IPS-NIHi7 (cell line): ENCODE measurements around the gene DPCD.
"Not testable (repeated sequence)": the region's sequence is repeated elsewhere in the genome, so short reads cannot be mapped to it uniquely, and the experiment has no call there.

Source experiments
- DNase-seq: peaks from one replicate; pipeline ENCODE4 v3.0.0; 2012; ENCODE audit warnings: mixed read lengths; ENCODE audit errors: extremely low spot score

Gene DPCD

DNA sequence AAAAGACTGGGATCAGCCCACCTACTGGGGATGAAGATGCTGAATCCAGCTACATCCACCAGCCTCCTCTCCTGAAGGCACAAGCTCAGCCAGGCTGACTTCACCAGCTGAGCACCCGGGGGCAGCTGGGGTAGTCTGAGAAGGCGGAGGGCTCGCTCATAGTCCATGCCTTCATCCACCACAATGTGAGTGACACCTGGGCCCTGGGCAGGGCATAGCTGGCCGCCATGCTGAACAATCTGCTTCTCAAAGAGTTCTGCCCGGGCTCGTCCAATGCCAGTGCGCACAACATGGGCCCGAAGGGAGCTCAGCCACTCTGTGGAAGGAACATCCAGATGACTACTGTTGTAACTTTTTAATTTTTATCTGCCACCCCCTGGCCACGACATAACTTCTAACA lies 2.3 kb upstream of the DPCD start:
- DNase-seq: no peak

DNA sequence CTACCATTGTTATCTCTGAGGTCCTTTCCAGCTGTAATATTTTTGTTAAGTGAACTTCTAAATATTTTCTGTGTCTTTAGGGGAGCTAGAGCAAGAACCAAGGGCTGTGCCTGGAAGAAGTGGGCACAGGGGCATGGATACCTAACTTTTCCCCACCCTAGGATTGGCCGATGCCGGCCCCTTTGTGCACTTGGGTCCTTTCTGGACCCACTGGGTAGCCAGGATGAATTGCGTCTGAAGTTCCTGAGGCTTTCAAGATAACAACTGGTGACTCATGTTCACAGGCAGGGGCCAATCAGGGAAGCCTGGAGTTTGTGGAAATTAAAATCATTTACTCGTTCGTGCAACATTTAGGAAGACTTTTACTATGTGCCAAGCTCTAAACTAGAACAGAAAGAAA lies 758 bp downstream of the DPCD start:
- no peak for DNase-seq

DNA sequence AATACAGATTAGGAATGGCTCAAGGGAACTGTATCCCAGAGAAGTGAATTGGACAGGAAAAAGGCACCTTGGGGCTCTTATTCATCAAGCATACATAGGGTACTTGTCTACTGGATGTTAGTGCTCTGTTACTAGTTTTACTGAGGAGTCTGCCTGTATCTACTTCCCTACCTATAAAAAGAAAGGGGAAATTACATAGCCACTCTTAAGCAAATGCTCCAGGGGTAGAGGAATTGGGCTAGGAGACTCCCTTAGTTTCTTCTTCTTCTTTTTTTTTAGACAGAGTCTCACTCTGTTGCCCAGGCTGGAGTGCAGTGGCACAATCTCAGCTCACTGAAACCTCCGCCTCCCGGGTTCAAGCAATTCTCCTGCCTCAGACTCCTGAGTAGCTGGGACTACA lies 5.2 kb downstream of the DPCD start:
- not testable (repeated sequence) for DNase-seq

DNA sequence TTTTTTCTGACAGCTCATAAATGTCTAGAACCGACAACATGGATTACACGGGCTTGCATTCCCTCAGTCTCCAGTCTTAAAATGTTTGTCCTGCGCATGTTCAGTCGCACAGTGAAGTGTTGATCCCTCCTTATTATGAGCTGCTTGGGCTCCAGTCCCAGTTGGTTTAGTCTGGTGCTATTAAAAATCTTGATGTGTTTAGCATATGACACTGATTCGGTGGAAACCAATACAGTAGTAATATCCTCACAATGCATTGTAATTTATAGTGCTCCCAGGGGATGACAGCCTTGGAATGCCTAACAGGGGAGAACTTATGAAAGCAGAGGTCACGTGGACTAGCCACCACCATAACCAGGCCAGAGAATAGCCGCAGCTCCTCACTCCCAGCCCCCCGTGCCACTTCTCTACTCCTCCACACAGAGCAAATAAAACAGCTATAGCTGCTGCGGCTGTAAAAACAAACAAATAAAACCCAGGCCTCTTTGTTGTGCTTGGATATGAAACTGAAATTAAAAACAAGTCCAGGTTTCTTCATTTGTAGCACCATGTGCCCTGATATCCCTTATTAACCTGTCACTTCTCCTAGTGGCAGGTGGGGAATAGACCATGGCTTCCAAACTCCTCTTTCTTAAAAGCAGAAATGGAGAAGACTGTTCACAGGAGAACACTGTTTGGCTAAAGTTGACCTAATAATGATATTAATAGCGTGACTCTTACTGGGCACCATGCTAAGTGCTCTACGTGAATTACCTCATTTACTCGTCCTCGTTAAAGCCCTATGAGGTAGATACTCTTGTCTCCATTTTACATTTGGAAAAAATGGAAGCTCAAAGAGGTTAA lies 7.7 kb downstream of the DPCD start:
- no peak for DNase-seq

DNA sequence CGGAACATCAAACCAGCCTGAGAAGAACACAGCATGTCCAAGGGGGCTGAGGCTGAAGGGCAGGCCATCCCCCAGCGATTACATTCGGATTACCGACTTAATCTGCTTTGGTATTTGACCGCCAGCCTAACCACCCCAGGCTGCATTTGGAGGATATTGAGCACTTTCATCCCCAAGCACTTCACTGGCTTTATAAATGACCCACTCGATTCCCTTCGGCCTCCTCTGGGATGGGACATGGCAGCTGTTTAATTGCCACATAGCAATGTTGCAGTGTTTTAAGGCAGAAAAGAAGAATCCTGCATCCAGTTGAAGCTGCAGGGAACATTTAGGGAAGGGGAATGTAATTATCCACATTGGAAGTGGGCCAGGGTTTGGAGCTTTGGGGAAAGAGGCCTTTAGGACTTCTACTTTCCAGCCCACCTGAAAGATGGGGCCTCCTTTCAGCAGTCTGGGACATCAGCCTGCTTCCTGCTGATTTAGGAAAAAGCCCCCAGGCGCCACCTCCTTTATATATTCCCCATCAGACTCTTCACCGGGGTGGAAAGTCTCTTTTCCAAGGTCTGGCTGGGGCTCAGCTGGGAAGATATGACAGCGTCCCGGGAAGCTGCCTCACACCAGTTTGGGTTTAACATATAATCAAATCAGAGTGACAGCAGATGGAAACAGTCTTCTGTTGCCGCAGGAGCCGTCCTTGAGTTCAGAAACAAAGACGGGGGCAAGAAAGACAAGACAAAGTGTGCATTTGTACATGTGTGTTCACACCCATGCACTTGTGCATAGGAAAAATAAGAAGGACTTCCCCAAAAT lies 9.2 kb downstream of the DPCD start:
- no peak for DNase-seq

DNA sequence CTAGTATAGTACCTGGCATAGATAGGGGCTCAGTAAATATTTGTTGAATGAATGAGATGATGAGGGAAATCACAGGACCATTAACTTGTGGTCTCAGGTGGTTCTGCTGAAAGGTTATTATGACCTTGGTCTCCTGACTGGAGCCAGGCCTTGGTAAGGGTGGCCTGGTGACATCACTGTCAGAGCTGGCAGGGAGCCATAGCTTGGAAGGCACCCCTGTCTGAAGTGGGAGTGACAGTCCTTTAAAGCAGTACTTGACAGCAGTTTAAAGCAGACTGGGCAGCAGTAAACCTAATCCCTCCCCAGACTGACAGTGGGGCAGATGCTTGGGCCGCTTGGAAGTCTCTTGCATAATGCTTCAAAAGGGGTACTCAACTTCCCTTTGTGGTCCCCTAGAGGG lies 13.4 kb downstream of the DPCD start:
- no peak for DNase-seq

DNA sequence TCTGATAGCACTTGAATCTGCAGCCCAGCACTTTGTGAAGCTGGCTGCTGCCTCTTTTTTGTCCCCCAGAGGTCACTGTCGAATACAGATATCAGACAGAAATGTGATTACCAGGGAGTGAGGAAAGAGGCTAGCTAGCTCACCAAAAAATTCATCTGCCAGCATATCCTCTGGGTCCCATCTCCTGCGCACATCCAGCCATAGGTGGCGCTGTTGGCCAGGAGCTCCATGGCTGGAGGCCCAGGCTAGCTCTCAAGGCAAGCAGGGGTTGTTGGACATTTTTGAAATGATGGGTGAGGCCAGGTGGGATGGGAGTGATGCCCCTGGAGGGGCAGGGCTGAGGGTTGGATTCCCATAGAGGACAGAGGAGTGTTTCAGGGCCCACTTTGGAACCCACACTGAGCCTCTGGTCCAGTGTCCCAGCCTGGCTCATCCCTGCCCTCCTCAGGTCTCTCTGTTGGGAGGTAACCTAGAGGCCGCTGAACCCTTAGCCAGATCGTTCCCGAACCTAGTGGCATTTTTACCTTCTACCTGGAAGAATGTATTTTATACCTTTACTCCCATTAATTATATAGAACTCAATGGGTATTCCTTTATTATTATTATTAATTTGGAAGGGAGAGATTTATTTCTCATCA lies 14.8 kb downstream of the DPCD start:
- DNase-seq: peak; percentile 94

DNA sequence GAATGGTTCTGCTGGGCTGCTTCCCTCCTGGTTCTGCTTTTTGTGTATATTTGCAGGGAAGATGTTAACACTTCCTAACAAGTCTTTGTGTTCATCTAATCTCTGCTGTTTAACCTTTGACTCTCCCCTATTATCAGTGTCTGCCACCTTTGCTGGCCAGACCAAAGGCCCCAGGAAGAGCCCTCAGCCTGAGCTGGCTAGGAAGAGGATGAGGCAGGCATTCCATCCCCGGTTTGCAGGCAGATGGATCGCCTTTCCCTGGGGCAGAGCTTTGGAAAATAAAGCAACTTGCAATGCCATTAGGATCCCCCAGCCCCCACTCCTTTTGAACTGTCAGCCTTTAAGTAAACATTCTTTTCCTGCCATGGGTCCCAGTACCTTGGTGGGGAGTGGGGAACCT lies 19.0 kb downstream of the DPCD start:
- DNase-seq: peak; percentile 69

DNA sequence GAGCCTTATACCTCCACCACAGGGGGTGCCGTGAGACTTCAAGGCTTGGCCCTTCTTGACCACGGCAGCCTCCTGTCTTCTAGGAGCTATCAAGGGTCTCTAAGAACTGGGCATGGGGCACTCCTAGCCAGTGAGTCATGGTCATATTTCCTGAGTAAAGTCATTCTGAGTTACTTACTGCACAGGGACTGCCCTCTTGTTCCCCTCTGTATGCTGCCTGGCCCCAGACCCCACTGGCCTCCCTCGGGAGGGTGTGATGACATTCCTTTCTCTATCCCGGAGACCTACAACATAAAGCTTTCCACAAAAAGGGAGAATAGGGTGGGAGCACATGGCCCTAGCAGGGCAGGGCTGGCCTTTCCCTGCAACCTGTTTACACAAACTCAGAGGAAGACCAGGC lies 21.4 kb downstream of the DPCD start:
- no peak for DNase-seq

DNA sequence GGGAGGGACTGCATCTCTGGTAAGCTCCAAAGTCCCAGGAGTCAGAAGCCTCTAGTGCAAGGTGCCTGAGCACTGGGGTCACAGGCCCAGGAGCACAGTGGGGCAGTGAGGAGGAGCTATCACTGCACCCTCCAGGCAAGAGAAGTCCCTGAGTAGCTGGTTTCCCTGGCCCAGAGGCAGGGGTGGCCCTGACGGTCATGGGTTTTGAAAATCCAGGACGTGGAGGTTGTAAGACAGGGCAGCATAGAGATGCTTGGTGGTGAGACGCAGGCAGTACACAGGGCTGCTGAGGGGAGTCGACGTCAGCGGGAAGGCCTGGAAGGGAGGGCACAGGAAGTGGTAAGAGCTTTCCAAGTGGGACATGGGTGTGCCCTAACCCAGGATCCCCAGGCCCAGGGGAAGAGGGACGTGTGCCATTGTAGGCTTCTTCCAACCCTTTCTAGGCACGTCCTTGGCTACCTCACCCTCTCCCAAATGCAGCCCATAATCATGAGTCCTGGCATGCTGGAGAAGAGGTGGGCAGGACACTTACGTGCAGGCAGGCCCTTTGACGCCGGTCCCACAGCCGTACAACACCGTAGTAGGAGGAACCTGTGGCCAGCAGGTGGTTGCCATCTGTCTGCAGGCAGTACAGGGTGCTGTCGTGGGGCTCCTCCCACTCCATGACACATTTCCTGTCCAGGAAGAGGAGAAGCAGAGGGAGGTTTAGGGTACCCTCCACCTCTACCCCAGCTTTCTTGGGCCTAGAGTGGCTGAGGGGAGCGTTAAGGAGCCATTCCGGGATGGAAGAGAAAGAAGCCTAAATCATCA lies 23.2 kb downstream of the DPCD start:
- DNase-seq: no peak

DNA sequence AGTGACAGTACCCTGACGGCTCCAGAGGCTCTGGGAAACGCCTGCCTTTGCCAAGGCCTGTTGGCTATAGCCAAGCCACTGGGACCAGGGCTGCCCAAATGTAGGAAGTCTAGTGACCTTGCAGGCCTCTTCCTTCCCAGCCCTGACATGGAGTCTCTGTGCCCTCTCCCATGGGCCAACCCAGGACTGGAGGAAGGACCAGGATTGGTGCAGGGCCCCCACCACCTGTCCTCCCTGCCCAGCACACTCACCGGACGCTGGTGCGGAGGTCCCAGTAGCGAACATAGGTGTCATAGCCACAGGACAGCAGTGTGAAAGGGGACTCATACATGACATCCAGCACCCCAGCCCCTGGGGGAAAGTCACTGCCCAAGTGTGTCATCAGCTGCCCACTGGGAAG lies 24.0 kb downstream of the DPCD start:
- DNase-seq: no peak

DNA sequence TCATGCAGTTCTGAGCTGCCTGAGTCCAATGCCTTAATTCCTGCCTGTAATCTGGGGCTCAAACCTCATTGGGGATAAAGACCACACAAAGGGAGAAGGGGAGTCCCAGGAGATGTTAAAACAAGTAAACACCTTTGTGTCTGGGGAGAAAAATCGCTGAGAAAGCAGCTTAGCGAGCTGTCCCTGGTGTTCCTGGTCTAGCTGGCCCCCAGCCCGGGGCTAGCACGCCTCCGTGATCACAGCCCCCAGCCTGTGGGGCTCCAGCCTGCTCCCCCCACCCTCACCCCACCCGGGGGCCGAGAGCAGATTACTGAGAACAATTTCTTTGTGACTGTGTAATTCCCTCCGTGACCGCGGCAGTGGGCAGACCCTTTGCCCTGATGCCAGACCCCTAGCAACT lies 24.8 kb downstream of the DPCD start:
- DNase-seq: no peak

DNA sequence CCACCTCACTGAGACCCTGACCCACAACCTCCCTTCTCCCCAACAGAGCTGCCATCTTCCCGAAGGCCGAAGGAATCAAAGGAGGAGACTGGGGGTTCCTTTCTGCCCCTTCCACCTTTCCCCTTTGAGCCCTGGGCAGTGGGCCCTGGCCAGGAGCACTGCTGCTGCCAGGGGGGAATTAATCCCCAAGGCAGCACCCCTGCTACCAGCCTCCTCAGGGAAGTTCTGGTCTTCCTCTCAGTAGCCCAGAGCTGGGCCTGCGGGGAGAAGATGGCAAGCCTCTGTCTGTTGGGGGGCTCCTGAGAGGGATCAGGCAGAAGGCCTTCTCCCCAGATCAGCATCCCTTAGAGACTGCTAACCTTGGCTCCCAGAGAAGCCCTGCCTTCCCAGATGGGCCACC lies 25.5 kb downstream of the DPCD start:
- DNase-seq: no peak

DNA sequence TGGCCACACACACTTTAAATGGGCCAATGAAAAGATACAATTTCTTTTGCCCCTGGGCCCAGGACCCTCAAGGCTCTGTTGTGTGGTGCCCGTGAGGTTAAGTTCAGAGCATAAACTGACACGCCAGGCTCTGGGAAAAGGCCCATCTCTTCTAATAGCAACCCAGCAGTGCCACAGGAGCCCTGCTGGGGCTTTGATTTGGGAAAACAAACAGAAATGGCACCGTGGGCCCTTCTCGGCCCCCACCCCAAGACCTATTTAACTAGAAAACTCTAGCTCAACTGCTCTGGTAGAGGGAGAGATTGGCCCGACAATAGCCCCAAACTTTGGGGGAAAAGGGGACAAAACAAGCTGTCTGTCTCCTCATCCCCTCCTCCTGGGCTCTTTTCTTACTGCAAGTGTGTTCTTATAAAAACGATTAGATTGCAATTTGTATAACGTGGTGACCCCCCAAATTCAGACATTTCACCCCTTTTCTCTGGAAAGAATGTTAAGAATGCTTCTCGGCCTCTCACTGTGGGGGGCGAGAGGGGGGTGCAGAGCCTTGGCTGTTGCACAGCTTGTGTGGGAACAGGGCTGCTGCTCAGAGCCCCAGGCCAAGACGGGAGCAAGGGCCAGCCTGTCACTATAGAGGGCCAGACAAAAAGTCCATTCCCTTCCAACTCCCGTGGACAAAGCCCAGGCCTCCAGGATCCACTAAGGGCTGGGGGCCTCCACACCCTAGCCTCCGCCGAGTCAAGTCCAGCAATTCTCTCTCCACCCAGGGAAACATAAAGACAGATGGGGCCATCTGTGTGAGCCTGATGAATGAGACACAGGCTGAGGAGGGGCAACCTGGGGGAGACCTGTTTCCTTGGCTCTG lies 26.8 kb downstream of the DPCD start:
- no peak for DNase-seq

DNA sequence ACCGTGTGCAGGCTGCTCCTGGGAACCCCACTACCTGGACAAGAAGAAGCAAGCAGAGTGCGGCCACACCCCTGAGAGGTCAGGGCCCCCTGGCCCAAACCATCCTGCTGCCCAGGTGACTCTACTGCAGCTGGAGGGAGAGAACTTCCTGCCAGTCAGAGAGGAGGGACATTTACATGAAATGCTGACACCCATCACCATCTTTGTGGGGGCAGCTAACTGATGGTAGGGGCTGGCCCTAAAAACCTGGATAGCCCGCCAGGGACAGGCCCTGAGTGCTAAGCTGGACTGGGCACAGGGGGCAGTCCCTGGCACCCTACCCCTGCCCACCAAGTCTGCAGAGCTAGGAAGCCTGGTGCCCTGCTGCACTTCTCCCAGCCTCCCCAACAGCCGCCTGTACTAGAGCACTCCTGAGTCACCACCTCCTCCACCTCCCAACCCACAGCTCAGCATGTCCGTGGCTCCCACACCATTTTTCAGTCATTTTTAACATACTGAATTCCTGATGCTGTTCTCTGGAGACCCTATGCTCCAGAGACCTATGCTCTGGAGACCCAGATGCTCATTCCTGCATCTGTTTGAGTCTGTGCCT lies 27.5 kb downstream of the DPCD start:
- no peak for DNase-seq

DNA sequence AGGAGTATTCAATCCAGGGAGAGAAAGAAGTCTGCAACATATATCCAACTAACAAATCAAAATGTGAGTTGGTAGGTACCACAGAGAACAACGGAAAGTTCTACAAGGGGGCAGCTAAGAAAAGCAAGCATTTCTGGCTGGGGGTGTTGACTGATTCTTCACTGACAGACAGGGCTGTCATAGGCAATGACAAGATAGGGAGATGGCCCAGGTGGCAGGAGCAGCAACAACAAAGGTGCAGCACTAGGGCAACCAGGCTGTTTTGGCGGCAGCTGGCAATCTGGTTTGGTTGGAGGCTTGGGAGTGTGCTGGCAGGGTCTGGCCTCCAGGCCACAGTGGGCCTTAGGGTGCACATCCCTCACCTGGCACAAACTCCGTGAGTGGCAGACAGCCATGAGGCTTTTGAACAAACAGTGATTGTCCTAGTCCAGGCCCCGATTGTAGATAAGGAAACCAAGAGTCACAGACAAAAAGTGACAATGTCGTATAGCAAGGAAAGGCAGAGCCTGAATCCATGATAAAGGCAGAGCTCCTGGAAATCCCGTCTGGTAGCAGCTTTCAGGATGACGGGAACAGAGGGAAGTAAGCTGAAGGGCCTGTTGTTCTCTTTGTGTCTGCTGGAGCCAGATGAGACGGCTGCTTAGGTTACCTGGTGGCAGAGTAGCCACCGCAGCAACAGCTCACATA lies 28.4 kb downstream of the DPCD start:
- no peak for DNase-seq

DNA sequence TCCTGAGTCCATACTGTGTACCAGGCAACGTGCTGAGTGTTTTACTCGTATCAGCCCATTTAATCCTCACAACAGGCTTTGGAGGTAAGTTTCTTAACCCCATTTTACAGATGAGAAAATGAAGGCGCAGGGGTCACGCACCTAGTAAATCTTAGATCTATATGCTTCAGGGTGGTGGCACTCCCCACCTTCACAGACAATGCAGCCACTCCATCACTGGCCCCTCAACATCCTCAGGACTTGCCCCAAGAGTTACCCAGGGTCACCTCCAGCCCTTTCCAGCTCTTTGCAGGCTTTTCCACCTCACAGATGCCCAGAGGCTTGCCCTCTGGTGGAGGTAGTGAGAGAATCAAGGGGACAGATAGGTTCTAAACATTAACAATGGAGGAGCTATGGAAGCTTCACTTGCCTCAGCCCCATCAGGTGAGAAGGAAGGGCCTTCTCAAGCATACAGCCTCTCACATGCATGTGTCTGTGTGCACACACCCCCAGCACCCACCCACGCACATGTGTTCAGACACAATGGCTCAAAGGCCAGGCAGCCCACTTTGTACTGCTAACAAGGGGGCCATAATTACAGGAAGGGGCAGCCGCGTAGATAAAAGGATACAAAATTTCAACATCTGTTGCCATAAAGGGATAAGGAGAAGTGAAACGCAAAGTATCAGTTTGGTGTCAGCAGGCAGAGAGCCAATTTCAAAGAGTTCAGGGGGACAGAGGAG lies 29.1 kb downstream of the DPCD start:
- peak; percentile 61 for DNase-seq

DNA sequence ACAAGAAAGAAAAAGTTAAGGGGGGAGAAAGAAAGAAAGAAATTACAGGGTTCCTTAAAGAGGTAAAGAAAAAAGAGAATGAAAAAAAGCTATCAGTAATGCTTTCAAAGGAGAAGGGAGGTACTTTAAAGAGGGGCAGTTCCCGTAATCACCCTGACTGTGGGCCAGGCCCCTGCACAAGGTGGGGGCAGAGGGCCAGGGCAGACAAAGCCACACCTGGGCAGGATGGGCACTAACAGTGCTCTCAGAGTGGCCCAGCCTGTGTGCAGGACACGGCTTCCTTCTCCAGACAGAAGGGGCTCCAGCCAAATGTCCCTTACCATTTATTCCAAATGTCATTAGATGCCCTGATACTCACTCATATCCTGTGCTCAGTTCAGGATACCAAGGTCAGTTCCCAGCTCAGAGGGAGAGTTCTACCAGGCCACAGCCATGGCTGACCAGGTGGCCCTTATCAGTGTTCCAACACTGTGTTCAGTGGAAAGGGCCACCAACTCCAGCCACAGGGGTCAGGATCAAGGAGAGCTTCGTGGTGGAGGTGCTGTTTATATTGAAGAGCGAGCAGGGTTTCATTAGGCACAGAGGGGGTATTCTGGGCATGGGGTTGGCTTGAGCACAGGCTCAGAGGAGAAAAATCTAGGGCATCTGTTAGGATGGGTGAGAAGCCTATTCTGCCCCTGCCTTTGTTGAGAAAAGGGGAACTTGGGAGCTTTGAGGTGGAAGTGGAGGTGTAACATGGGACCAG lies 29.9 kb downstream of the DPCD start:
- no peak for DNase-seq
